ENCODE data around the gene KRT16. TPM values are rescaled to one million over a fixed set of nuclear protein-coding genes. Genes with fewer than 3 reads are reported as not detected.

The KRT16 gene
- total RNA-seq, 1 experiment from 2014 or later, result not detected

GRCh38 chr17:41655611-41656111, 43.1 kb upstream of the KRT16 start:
- H3K27me3 ChIP-seq (replicated peaks; ENCODE audit: insufficient read depth, low read depth, low read length, poor library complexity), result no peaks in the 10 kb centered on the region
- no peak overlapping the region for H3K4me3 ChIP-seq (ENCODE audit: low read depth, low read length, poor library complexity, severe bottlenecking)
- no peak overlapping the region for H3K27ac ChIP-seq (ENCODE audit: low read depth, low read length, poor library complexity, severe bottlenecking)
- no peaks in the 10 kb centered on the region for H3K9me3 ChIP-seq (ENCODE audit: low read depth, low read length, poor library complexity, severe bottlenecking)
- CTCF ChIA-PET, result no interaction called here
- intact Hi-C loops (cut with micrococcal nuclease; ENCODE audit: unreplicated experiment), result no loop called here
- H3K36me3 ChIP-seq (ENCODE audit: insufficient read depth, low read length, poor library complexity, severe bottlenecking), result no peaks in the 10 kb centered on the region
- no peak for TF ChIP-seq EZH2 (IDR thresholded peaks at IDR 0.05; ENCODE audit: borderline replicate concordance, low read depth, low read length, poor library complexity, severe bottlenecking)
- TF ChIP-seq, protein P1, sequence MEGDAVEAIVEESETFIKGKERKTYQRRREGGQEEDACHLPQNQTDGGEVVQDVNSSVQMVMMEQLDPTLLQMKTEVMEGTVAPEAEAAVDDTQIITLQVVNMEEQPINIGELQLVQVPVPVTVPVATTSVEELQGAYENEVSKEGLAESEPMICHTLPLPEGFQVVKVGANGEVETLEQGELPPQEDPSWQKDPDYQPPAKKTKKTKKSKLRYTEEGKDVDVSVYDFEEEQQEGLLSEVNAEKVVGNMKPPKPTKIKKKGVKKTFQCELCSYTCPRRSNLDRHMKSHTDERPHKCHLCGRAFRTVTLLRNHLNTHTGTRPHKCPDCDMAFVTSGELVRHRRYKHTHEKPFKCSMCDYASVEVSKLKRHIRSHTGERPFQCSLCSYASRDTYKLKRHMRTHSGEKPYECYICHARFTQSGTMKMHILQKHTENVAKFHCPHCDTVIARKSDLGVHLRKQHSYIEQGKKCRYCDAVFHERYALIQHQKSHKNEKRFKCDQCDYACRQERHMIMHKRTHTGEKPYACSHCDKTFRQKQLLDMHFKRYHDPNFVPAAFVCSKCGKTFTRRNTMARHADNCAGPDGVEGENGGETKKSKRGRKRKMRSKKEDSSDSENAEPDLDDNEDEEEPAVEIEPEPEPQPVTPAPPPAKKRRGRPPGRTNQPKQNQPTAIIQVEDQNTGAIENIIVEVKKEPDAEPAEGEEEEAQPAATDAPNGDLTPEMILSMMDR (conservative IDR thresholded peaks at IDR 0.05; ENCODE audit: low read depth, low read length), result no peak
- no peaks in the 10 kb centered on the region for H3K4me1 ChIP-seq (ENCODE audit: insufficient read depth, low read length, poor library complexity, severe bottlenecking)
- no TSS peak for BruUV-seq (replicated peaks)
- POLR2A ChIA-PET (ENCODE audit: low non-redundant PET), result no interaction called here
- DNase-seq (ENCODE audit: low spot score), result no peak

DNA sequence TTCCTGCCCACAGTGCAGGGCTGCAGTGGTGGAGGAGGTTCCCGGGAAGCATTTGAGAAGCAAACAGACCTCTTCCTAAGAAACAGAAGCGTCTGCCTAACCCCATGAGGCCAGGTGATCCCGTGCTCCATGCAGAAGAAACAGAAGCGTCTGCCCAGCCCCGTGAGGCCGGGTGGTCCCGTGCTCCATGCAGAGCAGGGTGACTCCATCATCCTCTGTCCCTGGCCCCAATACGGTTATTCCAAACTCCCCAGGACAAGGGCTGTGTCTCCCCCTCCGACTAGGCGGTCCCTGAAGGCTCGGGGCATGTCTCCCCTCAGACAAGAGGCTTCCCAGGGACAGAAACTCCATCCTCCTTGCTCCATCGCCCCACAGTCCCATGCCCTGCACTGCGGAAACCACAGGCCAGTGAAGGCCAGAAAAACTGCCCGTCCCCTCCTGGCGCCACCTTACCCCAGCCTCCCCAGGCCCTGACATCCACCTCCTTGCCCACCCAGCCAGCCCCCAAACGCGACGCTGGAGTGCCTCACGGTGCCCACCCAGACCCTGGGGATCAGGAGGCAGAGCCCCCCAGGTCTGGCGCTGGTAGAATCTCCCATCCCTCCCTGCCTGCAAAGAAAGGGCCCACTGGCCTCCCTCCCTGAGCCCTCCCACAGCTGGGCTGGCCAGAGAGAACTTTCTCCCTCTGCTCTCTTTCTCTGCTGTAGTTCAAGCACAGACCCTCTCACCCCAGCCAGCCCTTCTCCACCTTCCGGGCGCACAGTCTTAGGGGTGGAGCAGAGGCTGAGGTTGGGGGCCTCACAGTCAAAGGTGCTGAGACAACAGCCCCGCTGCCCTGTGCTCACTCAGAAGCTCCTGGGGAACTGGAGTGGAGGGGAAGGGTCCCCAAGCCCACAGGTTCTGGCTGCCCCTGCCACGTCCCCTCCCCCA, 42.4 kb upstream of the KRT16 start:
- CTCF ChIA-PET, result interaction anchor here (1.3 kb wide), 1 partner anchor 8 kb away, joined by 6 read pairs; no protein-coding TSS in a partner anchor
- intact Hi-C loops (cut with micrococcal nuclease; ENCODE audit: unreplicated experiment), result no loop called here
- DNase-seq (ENCODE audit: low spot score), result no peak
- no peaks in the 10 kb centered on the region for H3K4me1 ChIP-seq (ENCODE audit: insufficient read depth, low read length, poor library complexity, severe bottlenecking)
- no peak for TF ChIP-seq EZH2 (IDR thresholded peaks at IDR 0.05; ENCODE audit: borderline replicate concordance, low read depth, low read length, poor library complexity, severe bottlenecking)
- TF ChIP-seq, protein P1 (conservative IDR thresholded peaks at IDR 0.05; ENCODE audit: low read depth, low read length), result no peak
- no peaks in the 10 kb centered on the region for H3K27me3 ChIP-seq (replicated peaks; ENCODE audit: insufficient read depth, low read depth, low read length, poor library complexity)
- no TSS peak for BruUV-seq (replicated peaks)
- H3K9me3 ChIP-seq (ENCODE audit: low read depth, low read length, poor library complexity, severe bottlenecking), result no peaks in the 10 kb centered on the region
- H3K27ac ChIP-seq (ENCODE audit: low read depth, low read length, poor library complexity, severe bottlenecking), result no peak overlapping the region
- no peaks in the 10 kb centered on the region for H3K36me3 ChIP-seq (ENCODE audit: insufficient read depth, low read length, poor library complexity, severe bottlenecking)
- H3K4me3 ChIP-seq (ENCODE audit: low read depth, low read length, poor library complexity, severe bottlenecking), result no peak overlapping the region
- POLR2A ChIA-PET (ENCODE audit: low non-redundant PET), result no interaction called here

- no TSS peak for BruUV-seq (replicated peaks)
- H3K4me3 ChIP-seq (ENCODE audit: low read depth, low read length, poor library complexity, severe bottlenecking), result no peak overlapping the region
- no peaks in the 10 kb centered on the region for H3K9me3 ChIP-seq (ENCODE audit: low read depth, low read length, poor library complexity, severe bottlenecking)
- CTCF ChIA-PET, result interaction anchor here (1.3 kb wide), 1 partner anchor 9 kb away, joined by 6 read pairs; no protein-coding TSS in a partner anchor
- POLR2A ChIA-PET (ENCODE audit: low non-redundant PET), result no interaction called here
- H3K36me3 ChIP-seq (ENCODE audit: insufficient read depth, low read length, poor library complexity, severe bottlenecking), result no peaks in the 10 kb centered on the region
- no peak for DNase-seq (ENCODE audit: low spot score)
- intact Hi-C loops (cut with micrococcal nuclease; ENCODE audit: unreplicated experiment), result no loop called here
- no peak overlapping the region for H3K27ac ChIP-seq (ENCODE audit: low read depth, low read length, poor library complexity, severe bottlenecking)
- no peaks in the 10 kb centered on the region for H3K27me3 ChIP-seq (replicated peaks; ENCODE audit: insufficient read depth, low read depth, low read length, poor library complexity)
- H3K4me1 ChIP-seq (ENCODE audit: insufficient read depth, low read length, poor library complexity, severe bottlenecking), result no peaks in the 10 kb centered on the region
- no peak for TF ChIP-seq EZH2 (IDR thresholded peaks at IDR 0.05; ENCODE audit: borderline replicate concordance, low read depth, low read length, poor library complexity, severe bottlenecking)
- TF ChIP-seq, protein P1 (conservative IDR thresholded peaks at IDR 0.05; ENCODE audit: low read depth, low read length), result no peak
Observed at GRCh38 chr17:41653892-41654677, 41.5 kb upstream of the KRT16 start.
